ENCODE results near the gene GRIN3B.

DNA sequence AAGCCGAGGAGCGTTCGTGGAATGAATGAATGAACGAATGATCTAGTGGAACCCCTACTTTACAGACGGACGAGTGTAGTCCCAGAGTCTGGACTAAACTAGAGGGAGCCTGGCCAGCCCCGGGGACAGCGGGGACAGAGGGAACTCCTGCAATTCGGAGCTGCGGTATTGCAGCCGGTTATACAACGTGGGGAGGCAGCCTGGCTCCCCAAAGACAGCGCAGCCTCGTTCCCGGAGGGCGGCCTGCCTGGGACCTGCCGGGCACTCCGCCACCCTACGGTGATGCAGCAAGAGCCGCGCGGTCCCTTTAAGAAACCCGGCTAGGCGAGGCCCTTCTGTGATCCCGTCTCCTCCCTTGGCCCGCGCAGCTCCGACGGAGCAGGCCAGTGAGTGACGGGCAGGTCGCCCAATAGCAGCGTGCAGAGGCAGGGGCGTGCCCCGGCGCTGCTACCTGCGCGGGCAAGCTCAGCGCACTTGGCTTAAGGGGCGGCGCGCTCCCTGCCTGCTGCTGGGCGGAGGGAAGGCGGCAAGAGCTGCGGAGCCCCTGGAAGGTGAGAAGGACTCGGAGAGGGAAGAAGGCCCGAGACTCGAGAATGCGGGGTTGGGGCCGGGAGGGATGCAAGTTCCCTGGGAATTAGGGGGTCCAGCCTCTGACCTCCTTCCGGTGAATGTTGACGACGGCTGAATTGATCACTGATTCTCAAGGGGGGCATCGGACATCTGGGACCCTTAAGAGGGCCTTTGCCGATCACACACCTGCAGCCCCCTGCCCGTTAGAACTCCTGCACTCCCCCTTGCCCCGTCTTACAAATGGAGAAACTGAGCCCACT is 39.6 kb downstream of the GRIN3B start, which contains the start of gene ABCA7:
- TF ChIP-seq POLR2AphosphoS5 (IDR thresholded peaks at IDR 0.05; ENCODE audit: low read depth, low read length) (no peak; the same call in 1 of the 2 replicates), TAF1 (IDR thresholded peaks at IDR 0.05; ENCODE audit: borderline replicate concordance, insufficient read depth, low read length) (no peak)
